Fibroblast of skin of scalp (primary cell): ENCODE results near the gene IQCH.
"Not testable (repeated sequence)": the region's sequence is repeated elsewhere in the genome, so short reads cannot be mapped to it uniquely, and the experiment has no call there.

Experiments
- DNase-seq: peaks from one replicate; pipeline ENCODE4 v3.0.0-alpha.2; 2013

IQCH gene

GRCh38 chr15:67246606-67247005, 8.0 kb upstream of the IQCH start:
- DNase-seq, result not testable (repeated sequence)

GRCh38 chr15:67248011-67248505, 6.5 kb upstream of the IQCH start:
- DNase-seq, result peak; percentile 68

- no peak for DNase-seq
These were observed 4.8 kb upstream of the IQCH start for GRCh38 chr15:67249830-67250229.

- peak; percentile 27 for DNase-seq
These were observed 3.3 kb upstream of the IQCH start for GRCh38 chr15:67251318-67251717.

- DNase-seq, result no peak
These were observed 1.5 kb upstream of the IQCH start for GRCh38 chr15:67253101-67253500.

- DNase-seq, result peak; percentile 11
These were observed 893 bp upstream of the IQCH start for GRCh38 chr15:67253549-67254237.

- no peak for DNase-seq
These were observed 1.5 kb downstream of the IQCH start for GRCh38 chr15:67256051-67256450.

- DNase-seq, result not testable (repeated sequence)
These were observed 3.8 kb downstream of the IQCH start for GRCh38 chr15:67258412-67258811.

- no peak for DNase-seq
These were observed 4.8 kb downstream of the IQCH start for GRCh38 chr15:67259379-67259778.

GRCh38 chr15:67259806-67260205, 5.2 kb downstream of the IQCH start:
- no peak for DNase-seq

- DNase-seq, result no peak
These were observed 12.3 kb downstream of the IQCH start for GRCh38 chr15:67266870-67267269.

GRCh38 chr15:67267440-67267839, 12.9 kb downstream of the IQCH start:
- no peak for DNase-seq

GRCh38 chr15:67267951-67268941, 13.7 kb downstream of the IQCH start:
- DNase-seq, result no peak

- no peak for DNase-seq
These were observed 19.6 kb downstream of the IQCH start for GRCh38 chr15:67274236-67274635.

GRCh38 chr15:67276666-67277065, 22.1 kb downstream of the IQCH start:
- DNase-seq, result no peak

- DNase-seq, result no peak
These were observed 25.6 kb downstream of the IQCH start for GRCh38 chr15:67280217-67280616.

GRCh38 chr15:67281714-67282113, 27.1 kb downstream of the IQCH start:
- no peak for DNase-seq

- DNase-seq, result not testable (repeated sequence)
These were observed 31.0 kb downstream of the IQCH start for GRCh38 chr15:67285625-67286024.

- not testable (repeated sequence) for DNase-seq
These were observed 31.8 kb downstream of the IQCH start for GRCh38 chr15:67286400-67286799.

- DNase-seq, result no peak
These were observed 35.7 kb downstream of the IQCH start for GRCh38 chr15:67290319-67290718.

GRCh38 chr15:67296188-67296587, 41.6 kb downstream of the IQCH start:
- DNase-seq, result no peak

- DNase-seq, result no peak
These were observed 42.1 kb downstream of the IQCH start for GRCh38 chr15:67296684-67297083.

GRCh38 chr15:67300266-67301025, 45.9 kb downstream of the IQCH start:
- DNase-seq, result no peak
